SK-N-SH treated with all-trans-retinoic acid at 6 μM for 48 hours (cell line): ENCODE measurements around the gene HAP1.

Source experiments
- ATAC-seq: fragments of 200-7000 bp; cut with Tn5 transposase; 3 replicates; pipeline ENCODE4 v1.9.1; 2020; ENCODE audit warnings: mild to moderate bottlenecking, moderate library complexity
- ARNTL ChIP-seq: fragments of 450-650 bp; formaldehyde crosslinking; IDR thresholded peaks from 2 replicates; pipeline ENCODE4 v1.5.0; 2020; ENCODE audit warnings: low read depth, mild to moderate bottlenecking, moderate library complexity, borderline replicate concordance
- BACH2 ChIP-seq: fragments of 250-450 bp; sonication (Bioruptor Pico); IDR thresholded peaks from 2 replicates; pipeline ENCODE4 v1.9.0; 2021; ENCODE audit warnings: mild to moderate bottlenecking, borderline replicate concordance
- CSDC2 ChIP-seq: fragments of 250-450 bp; sonication (Bioruptor Pico); IDR thresholded peaks from 2 replicates; pipeline ENCODE4 v1.5.0; 2020; ENCODE audit warnings: mild to moderate bottlenecking, moderate library complexity
- ESRRG ChIP-seq: fragments of 250-450 bp; sonication (Bioruptor Pico); IDR thresholded peaks from 2 replicates; pipeline ENCODE4 v1.6.1; 2021; ENCODE audit warnings: mild to moderate bottlenecking
- GLIS3 ChIP-seq: fragments of 250-450 bp; sonication (Bioruptor Pico); IDR thresholded peaks from 2 replicates; pipeline ENCODE4 v1.5.0; 2020; ENCODE audit warnings: mild to moderate bottlenecking, moderate library complexity
- ISL1 ChIP-seq: fragments of 250-450 bp; sonication (Bioruptor Pico); IDR thresholded peaks from 2 replicates; pipeline ENCODE4 v2.1.2; 2022; ENCODE audit warnings: mild to moderate bottlenecking, moderate library complexity
- OSR1 ChIP-seq: fragments of 250-450 bp; sonication (Bioruptor Pico); IDR thresholded peaks from 2 replicates; pipeline ENCODE4 v1.8.0; 2022; ENCODE audit warnings: moderate library complexity, mild to moderate bottlenecking, inconsistent platforms
- PATZ1 ChIP-seq: fragments of 250-450 bp; sonication (Bioruptor Pico); IDR thresholded peaks from 2 replicates; pipeline ENCODE4 v1.8.0; 2020; ENCODE audit warnings: mild to moderate bottlenecking, moderate library complexity, borderline replicate concordance
- POU6F1 ChIP-seq: fragments of 250-450 bp; sonication (Bioruptor Pico); IDR thresholded peaks from 2 replicates; pipeline ENCODE4 v1.8.0; 2021; ENCODE audit warnings: low read depth, mild to moderate bottlenecking, moderate library complexity, borderline replicate concordance
- PPARA ChIP-seq: fragments of 250-450 bp; sonication (Bioruptor Pico); IDR thresholded peaks from 2 replicates; pipeline ENCODE4 v1.5.0; 2020; ENCODE audit warnings: mild to moderate bottlenecking, borderline replicate concordance
- RARB ChIP-seq: fragments of 250-450 bp; sonication (Bioruptor Pico); IDR thresholded peaks from 2 replicates; pipeline ENCODE4 v1.8.0; 2021; ENCODE audit warnings: mild to moderate bottlenecking, moderate library complexity
- SNAI2 ChIP-seq: fragments of 250-450 bp; sonication (Bioruptor Pico); IDR thresholded peaks from 2 replicates; pipeline ENCODE4 v1.5.0; 2020; ENCODE audit warnings: mild to moderate bottlenecking, moderate library complexity
- TOX ChIP-seq: fragments of 250-450 bp; sonication (Bioruptor Pico); IDR thresholded peaks from 2 replicates; pipeline ENCODE4 v1.8.0; 2021; ENCODE audit warnings: mild to moderate bottlenecking, moderate library complexity, borderline replicate concordance
- ZC3H10 ChIP-seq: fragments of 250-450 bp; sonication (Bioruptor Pico); IDR thresholded peaks from 2 replicates; pipeline ENCODE4 v1.5.1; 2021; ENCODE audit warnings: mild to moderate bottlenecking, moderate library complexity
- ZFP30 ChIP-seq: fragments of 450-650 bp; formaldehyde crosslinking; IDR thresholded peaks from 2 replicates; pipeline ENCODE4 v1.5.0; 2022; ENCODE audit warnings: mild to moderate bottlenecking, moderate library complexity
- ZNF565 ChIP-seq: fragments of 450-650 bp; formaldehyde crosslinking; conservative IDR thresholded peaks from 2 replicates; pipeline ENCODE4 v1.5.0; 2020; ENCODE audit warnings: low read depth, mild to moderate bottlenecking, moderate library complexity
- ZNF70 ChIP-seq: fragments of 450-650 bp; formaldehyde crosslinking; IDR thresholded peaks from 2 replicates; pipeline ENCODE4 v1.5.0; 2020; ENCODE audit warnings: mild to moderate bottlenecking, moderate library complexity
- ZNF8 ChIP-seq: fragments of 450-650 bp; formaldehyde crosslinking; IDR thresholded peaks from 2 replicates; pipeline ENCODE4 v1.5.0; 2020; ENCODE audit warnings: mild to moderate bottlenecking, moderate library complexity
- TF ChIP-seq, protein P1 (sequence below): fragments of 250-450 bp; sonication (Bioruptor Pico); IDR thresholded peaks from 2 replicates; pipeline ENCODE4 v1.5.0; 2020; ENCODE audit warnings: mild to moderate bottlenecking, moderate library complexity
- TF ChIP-seq, protein P2 (sequence below): fragments of 250-450 bp; sonication (Bioruptor Pico); IDR thresholded peaks from 2 replicates; pipeline ENCODE4 v1.5.1; 2021; ENCODE audit warnings: mild to moderate bottlenecking, moderate library complexity
- TF ChIP-seq, protein P3 (sequence below): fragments of 250-450 bp; sonication (Bioruptor Pico); IDR thresholded peaks from 2 replicates; pipeline ENCODE4 v1.5.1; 2020; ENCODE audit warnings: low read depth, mild to moderate bottlenecking, moderate library complexity

Gene HAP1

DNA sequence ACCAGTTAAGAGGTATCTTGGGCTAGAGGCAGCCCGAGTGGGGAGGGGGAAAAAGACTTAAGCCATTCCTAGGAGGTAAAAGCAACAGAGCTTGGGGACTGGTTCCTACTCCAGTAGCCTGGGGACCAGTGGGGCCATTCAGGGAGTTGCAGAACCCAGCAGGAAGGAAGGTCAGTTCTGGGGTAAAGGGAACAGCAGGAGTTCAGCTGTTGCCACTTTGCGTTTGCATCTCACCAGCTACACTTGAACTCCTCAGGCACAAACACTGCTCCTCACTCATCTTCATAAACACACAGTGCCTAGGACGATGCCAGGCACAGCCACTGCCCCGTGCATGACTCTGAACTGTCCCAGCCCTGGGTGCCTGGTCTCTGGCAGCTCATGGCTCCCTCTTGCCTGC is 4.0 kb downstream of the HAP1 start:
- TF ChIP-seq RARB, result no peak
- no peak for TF ChIP-seq ZNF70 (CRISPR knock-in tag)
- no peak for TF ChIP-seq OSR1 (CRISPR knock-in tag)
- no peak for TF ChIP-seq ZC3H10
- TF ChIP-seq TOX (CRISPR knock-in tag), result no peak
- TF ChIP-seq POU6F1, result no peak
- no peak for TF ChIP-seq ISL1 (CRISPR knock-in tag)
- no peak for TF ChIP-seq ZNF565 (CRISPR knock-in tag)
- TF ChIP-seq PPARA (CRISPR knock-in tag), result no peak
- TF ChIP-seq ARNTL, result no peak
- TF ChIP-seq, protein P1, sequence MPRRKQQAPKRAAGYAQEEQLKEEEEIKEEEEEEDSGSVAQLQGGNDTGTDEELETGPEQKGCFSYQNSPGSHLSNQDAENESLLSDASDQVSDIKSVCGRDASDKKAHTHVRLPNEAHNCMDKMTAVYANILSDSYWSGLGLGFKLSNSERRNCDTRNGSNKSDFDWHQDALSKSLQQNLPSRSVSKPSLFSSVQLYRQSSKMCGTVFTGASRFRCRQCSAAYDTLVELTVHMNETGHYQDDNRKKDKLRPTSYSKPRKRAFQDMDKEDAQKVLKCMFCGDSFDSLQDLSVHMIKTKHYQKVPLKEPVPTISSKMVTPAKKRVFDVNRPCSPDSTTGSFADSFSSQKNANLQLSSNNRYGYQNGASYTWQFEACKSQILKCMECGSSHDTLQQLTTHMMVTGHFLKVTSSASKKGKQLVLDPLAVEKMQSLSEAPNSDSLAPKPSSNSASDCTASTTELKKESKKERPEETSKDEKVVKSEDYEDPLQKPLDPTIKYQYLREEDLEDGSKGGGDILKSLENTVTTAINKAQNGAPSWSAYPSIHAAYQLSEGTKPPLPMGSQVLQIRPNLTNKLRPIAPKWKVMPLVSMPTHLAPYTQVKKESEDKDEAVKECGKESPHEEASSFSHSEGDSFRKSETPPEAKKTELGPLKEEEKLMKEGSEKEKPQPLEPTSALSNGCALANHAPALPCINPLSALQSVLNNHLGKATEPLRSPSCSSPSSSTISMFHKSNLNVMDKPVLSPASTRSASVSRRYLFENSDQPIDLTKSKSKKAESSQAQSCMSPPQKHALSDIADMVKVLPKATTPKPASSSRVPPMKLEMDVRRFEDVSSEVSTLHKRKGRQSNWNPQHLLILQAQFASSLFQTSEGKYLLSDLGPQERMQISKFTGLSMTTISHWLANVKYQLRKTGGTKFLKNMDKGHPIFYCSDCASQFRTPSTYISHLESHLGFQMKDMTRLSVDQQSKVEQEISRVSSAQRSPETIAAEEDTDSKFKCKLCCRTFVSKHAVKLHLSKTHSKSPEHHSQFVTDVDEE (CRISPR knock-in tag), result no peak
- TF ChIP-seq, protein P2, sequence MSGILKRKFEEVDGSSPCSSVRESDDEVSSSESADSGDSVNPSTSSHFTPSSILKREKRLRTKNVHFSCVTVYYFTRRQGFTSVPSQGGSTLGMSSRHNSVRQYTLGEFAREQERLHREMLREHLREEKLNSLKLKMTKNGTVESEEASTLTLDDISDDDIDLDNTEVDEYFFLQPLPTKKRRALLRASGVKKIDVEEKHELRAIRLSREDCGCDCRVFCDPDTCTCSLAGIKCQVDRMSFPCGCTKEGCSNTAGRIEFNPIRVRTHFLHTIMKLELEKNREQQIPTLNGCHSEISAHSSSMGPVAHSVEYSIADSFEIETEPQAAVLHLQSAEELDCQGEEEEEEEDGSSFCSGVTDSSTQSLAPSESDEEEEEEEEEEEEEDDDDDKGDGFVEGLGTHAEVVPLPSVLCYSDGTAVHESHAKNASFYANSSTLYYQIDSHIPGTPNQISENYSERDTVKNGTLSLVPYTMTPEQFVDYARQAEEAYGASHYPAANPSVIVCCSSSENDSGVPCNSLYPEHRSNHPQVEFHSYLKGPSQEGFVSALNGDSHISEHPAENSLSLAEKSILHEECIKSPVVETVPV (CRISPR knock-in tag), result no peak
- no peak for TF ChIP-seq CSDC2 (CRISPR knock-in tag)
- TF ChIP-seq, protein P3, sequence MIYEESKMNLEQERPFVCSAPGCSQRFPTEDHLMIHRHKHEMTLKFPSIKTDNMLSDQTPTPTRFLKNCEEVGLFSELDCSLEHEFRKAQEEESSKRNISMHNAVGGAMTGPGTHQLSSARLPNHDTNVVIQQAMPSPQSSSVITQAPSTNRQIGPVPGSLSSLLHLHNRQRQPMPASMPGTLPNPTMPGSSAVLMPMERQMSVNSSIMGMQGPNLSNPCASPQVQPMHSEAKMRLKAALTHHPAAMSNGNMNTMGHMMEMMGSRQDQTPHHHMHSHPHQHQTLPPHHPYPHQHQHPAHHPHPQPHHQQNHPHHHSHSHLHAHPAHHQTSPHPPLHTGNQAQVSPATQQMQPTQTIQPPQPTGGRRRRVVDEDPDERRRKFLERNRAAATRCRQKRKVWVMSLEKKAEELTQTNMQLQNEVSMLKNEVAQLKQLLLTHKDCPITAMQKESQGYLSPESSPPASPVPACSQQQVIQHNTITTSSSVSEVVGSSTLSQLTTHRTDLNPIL (CRISPR knock-in tag), result no peak
- TF ChIP-seq BACH2 (CRISPR knock-in tag), result no peak
- no peak for TF ChIP-seq ESRRG (CRISPR knock-in tag)
- TF ChIP-seq PATZ1, result no peak
- no peak for TF ChIP-seq ZFP30
- no peak for TF ChIP-seq SNAI2 (CRISPR knock-in tag)
- no peak for TF ChIP-seq GLIS3 (CRISPR knock-in tag)
- ATAC-seq, result no peak

DNA sequence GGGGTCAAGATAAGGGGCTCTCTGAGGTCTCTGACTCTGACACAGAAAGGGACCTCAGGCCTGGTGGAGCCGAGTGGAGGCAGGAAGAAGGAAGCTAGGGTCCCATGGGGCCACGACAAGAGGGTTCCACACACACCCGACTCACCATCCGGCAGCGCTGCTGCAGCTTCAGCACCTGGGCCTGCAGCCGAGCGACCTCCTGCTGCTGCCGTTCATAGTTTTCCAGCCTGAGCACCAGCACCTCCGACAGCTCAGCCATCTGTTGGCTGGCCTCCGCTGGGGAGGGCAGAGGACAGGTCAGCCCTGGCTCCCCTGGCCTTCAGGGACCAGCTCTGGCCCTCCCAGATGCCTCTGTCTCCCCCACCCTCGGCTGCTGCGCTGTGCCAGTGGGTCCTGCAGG is 6.4 kb downstream of the HAP1 start:
- TF ChIP-seq ZNF8 (no peak), OSR1 (CRISPR knock-in tag) (no peak), ZC3H10 (no peak), RARB (no peak), POU6F1 (no peak), ZFP30 (no peak)
- TF ChIP-seq, protein P1 (CRISPR knock-in tag), result no peak
- TF ChIP-seq, protein P3 (CRISPR knock-in tag), result no peak
- ATAC-seq, result no peak
